Measurements from ENCODE around the gene LRCH1.

Gene LRCH1

GRCh38 chr13:46667687-46668281 is 114.8 kb downstream of the LRCH1 start:
- DNase-seq = no peak

- no peak for DNase-seq
Observed at GRCh38 chr13:46668302-46668720, 115.3 kb downstream of the LRCH1 start.

GRCh38 chr13:46668931-46669525 is 116.1 kb downstream of the LRCH1 start:
- no peak for DNase-seq

GRCh38 chr13:46672338-46673090 is 119.5 kb downstream of the LRCH1 start:
- DNase-seq = no peak

GRCh38 chr13:46675016-46675415 is 122.0 kb downstream of the LRCH1 start:
- DNase-seq = no peak

GRCh38 chr13:46676378-46676725 is 123.4 kb downstream of the LRCH1 start:
- DNase-seq = no peak

- DNase-seq = no peak
Observed at GRCh38 chr13:46679369-46680120, 126.6 kb downstream of the LRCH1 start.

GRCh38 chr13:46682015-46682414 is 129.0 kb downstream of the LRCH1 start:
- DNase-seq = no peak

- DNase-seq = no peak
Observed at GRCh38 chr13:46682707-46683106, 129.7 kb downstream of the LRCH1 start.

- DNase-seq = no peak
Observed at GRCh38 chr13:46683676-46684260, 130.8 kb downstream of the LRCH1 start.

- DNase-seq = no peak
Observed at GRCh38 chr13:46684287-46685001, 131.5 kb downstream of the LRCH1 start.

GRCh38 chr13:46685006-46685730 is 132.2 kb downstream of the LRCH1 start:
- DNase-seq = no peak

GRCh38 chr13:46686171-46686570 is 133.2 kb downstream of the LRCH1 start:
- no peak for DNase-seq

- no peak for DNase-seq
Observed at GRCh38 chr13:46687810-46688209, 134.8 kb downstream of the LRCH1 start.

- no peak for DNase-seq
Observed at GRCh38 chr13:46688306-46688705, 135.3 kb downstream of the LRCH1 start.

GRCh38 chr13:46698014-46698413 is 145.0 kb downstream of the LRCH1 start:
- no peak for DNase-seq

GRCh38 chr13:46698910-46699460 is 146.0 kb downstream of the LRCH1 start:
- no peak for DNase-seq

- no peak for DNase-seq
Observed at GRCh38 chr13:46712524-46712923, 159.6 kb downstream of the LRCH1 start.

- no peak for DNase-seq
Observed at GRCh38 chr13:46715363-46715762, 162.4 kb downstream of the LRCH1 start.

- no peak for DNase-seq
Observed at GRCh38 chr13:46716821-46717220, 163.9 kb downstream of the LRCH1 start.

- DNase-seq = no peak
Observed at GRCh38 chr13:46717275-46717674, 164.3 kb downstream of the LRCH1 start.

- no peak for DNase-seq
Observed at GRCh38 chr13:46717856-46718255, 164.9 kb downstream of the LRCH1 start.
